GM23338 (cell line): ENCODE data around the gene SLC34A3.

ENCODE experiments used
- CREB1 ChIP-seq: fragments of 250-450 bp; sonication (Bioruptor Pico); IDR thresholded peaks from 2 replicates; pipeline ENCODE4 v1.5.0; 2020; ENCODE audit warnings: low read depth, mild to moderate bottlenecking, moderate library complexity
- EZH2 ChIP-seq: fragments of 200-600 bp; sonication (generic); IDR thresholded peaks from one replicate; pipeline ENCODE4 v1.8.0; 2017; ENCODE audit warnings: antibody characterized with exemption, mild to moderate bottlenecking, low read depth; ENCODE audit not compliant: unreplicated experiment
- EZH2phosphoT487 ChIP-seq: fragments of 200-600 bp; sonication (generic); IDR thresholded peaks from one replicate; pipeline ENCODE4 v1.8.1; 2018; ENCODE audit warnings: antibody characterized with exemption; ENCODE audit not compliant: unreplicated experiment
- JUNB ChIP-seq: IDR thresholded peaks from one replicate; pipeline ENCODE4 v1.6.1; 2016; ENCODE audit warnings: antibody characterized with exemption; ENCODE audit not compliant: unreplicated experiment
- NANOG ChIP-seq: IDR thresholded peaks from 2 replicates; pipeline ENCODE4 v1.6.1; 2016; ENCODE audit warnings: antibody characterized with exemption, borderline replicate concordance
- POLR2AphosphoS5 ChIP-seq: IDR thresholded peaks from 2 replicates; pipeline ENCODE4 v1.6.1; 2016; ENCODE audit warnings: antibody characterized with exemption, low read depth
- STAT1 ChIP-seq: IDR thresholded peaks from one replicate; pipeline ENCODE4 v1.6.1; 2016; ENCODE audit warnings: antibody characterized with exemption; ENCODE audit not compliant: unreplicated experiment
- ZNF114 ChIP-seq: fragments of 250-450 bp; sonication (Bioruptor Pico); IDR thresholded peaks from 2 replicates; pipeline ENCODE4 v1.5.0; 2020; ENCODE audit warnings: mild to moderate bottlenecking, moderate library complexity
- ZNF331 ChIP-seq: fragments of 250-450 bp; sonication (Bioruptor Pico); IDR thresholded peaks from 2 replicates; pipeline ENCODE4 v1.5.0; 2020; ENCODE audit warnings: low read depth, mild to moderate bottlenecking, moderate library complexity
- TF ChIP-seq, protein P1 (sequence below), 2 experiments: fragments of 200-600 bp in 1 of 2; sonication (generic) in 1 of 2; conservative IDR thresholded peaks; 2 replicates each; pipeline versions ENCODE4 v1.5.1 to v1.6.1; 2016 to 2017; ENCODE audit warnings: antibody characterized with exemption in 2 of 2, low read depth in 2 of 2, mild to moderate bottlenecking in 2 of 2, moderate library complexity in 1 of 2
- TF ChIP-seq, protein P2 (sequence below): IDR thresholded peaks from one replicate; pipeline ENCODE4 v1.6.1; 2018; ENCODE audit warnings: antibody characterized with exemption; ENCODE audit not compliant: unreplicated experiment
- TF ChIP-seq, protein P3 (sequence below): IDR thresholded peaks from 2 replicates; pipeline ENCODE4 v1.6.1; 2016; ENCODE audit warnings: antibody characterized with exemption

DNA sequence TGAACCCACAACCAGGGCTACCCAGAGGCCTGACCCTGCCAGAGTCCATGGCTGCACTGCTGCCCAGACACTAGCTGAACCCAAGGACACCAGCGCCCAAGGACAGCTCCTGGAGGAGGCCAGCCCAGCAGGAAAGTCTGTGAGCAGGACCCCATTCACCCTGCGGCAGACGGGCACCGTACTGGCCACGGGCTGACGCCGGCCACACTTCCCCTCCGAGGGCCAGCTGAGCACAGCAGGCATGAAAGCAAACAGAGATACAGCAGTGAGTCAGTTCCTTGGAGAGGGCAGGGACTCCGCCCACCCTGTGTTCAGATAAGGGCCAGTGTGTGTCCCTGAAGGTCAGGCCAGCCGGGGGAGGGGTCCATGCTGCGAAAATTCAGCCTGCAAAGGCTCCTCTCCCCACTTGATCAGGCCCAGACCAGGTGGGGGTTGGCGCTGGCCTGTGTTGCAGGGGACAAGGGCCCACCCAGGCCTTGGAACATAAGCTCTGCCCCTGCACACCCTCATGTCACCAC lies 11.9 kb upstream of the SLC34A3 start:
- TF ChIP-seq, protein P1, sequence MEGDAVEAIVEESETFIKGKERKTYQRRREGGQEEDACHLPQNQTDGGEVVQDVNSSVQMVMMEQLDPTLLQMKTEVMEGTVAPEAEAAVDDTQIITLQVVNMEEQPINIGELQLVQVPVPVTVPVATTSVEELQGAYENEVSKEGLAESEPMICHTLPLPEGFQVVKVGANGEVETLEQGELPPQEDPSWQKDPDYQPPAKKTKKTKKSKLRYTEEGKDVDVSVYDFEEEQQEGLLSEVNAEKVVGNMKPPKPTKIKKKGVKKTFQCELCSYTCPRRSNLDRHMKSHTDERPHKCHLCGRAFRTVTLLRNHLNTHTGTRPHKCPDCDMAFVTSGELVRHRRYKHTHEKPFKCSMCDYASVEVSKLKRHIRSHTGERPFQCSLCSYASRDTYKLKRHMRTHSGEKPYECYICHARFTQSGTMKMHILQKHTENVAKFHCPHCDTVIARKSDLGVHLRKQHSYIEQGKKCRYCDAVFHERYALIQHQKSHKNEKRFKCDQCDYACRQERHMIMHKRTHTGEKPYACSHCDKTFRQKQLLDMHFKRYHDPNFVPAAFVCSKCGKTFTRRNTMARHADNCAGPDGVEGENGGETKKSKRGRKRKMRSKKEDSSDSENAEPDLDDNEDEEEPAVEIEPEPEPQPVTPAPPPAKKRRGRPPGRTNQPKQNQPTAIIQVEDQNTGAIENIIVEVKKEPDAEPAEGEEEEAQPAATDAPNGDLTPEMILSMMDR (conservative IDR thresholded peaks at IDR 0.05; ENCODE audit: low read depth in 2 of 2): no peak
- TF ChIP-seq EZH2 (no peak), POLR2AphosphoS5 (no peak), JUNB (no peak), ZNF331 (CRISPR knock-in tag) (no peak), EZH2phosphoT487 (no peak), NANOG (no peak), STAT1 (no peak), CREB1 (CRISPR knock-in tag) (no peak), ZNF114 (CRISPR knock-in tag) (no peak)
- TF ChIP-seq, protein P2, sequence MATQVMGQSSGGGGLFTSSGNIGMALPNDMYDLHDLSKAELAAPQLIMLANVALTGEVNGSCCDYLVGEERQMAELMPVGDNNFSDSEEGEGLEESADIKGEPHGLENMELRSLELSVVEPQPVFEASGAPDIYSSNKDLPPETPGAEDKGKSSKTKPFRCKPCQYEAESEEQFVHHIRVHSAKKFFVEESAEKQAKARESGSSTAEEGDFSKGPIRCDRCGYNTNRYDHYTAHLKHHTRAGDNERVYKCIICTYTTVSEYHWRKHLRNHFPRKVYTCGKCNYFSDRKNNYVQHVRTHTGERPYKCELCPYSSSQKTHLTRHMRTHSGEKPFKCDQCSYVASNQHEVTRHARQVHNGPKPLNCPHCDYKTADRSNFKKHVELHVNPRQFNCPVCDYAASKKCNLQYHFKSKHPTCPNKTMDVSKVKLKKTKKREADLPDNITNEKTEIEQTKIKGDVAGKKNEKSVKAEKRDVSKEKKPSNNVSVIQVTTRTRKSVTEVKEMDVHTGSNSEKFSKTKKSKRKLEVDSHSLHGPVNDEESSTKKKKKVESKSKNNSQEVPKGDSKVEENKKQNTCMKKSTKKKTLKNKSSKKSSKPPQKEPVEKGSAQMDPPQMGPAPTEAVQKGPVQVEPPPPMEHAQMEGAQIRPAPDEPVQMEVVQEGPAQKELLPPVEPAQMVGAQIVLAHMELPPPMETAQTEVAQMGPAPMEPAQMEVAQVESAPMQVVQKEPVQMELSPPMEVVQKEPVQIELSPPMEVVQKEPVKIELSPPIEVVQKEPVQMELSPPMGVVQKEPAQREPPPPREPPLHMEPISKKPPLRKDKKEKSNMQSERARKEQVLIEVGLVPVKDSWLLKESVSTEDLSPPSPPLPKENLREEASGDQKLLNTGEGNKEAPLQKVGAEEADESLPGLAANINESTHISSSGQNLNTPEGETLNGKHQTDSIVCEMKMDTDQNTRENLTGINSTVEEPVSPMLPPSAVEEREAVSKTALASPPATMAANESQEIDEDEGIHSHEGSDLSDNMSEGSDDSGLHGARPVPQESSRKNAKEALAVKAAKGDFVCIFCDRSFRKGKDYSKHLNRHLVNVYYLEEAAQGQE: no peak
- TF ChIP-seq, protein P3, sequence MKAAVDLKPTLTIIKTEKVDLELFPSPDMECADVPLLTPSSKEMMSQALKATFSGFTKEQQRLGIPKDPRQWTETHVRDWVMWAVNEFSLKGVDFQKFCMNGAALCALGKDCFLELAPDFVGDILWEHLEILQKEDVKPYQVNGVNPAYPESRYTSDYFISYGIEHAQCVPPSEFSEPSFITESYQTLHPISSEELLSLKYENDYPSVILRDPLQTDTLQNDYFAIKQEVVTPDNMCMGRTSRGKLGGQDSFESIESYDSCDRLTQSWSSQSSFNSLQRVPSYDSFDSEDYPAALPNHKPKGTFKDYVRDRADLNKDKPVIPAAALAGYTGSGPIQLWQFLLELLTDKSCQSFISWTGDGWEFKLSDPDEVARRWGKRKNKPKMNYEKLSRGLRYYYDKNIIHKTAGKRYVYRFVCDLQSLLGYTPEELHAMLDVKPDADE: no peak
